OCI-LY7 (cell line): ENCODE data around the gene CMIP. TPM values are rescaled to one million over a fixed set of nuclear protein-coding genes. Genes with fewer than 3 reads are reported as not detected.

Source experiments
- BruUV-seq: library from RNA; stranded (reverse); fragments of 400-500 nt; replicated peaks from 2 replicates; lab custom pipeline; 2021; lab: Mats Ljungman, UMichigan
- CTCF ChIA-PET: fragments of 300-600 bp; sonication (Branson Sonifier 250); formaldehyde crosslinking; loops from one replicate; lab custom pipeline; 2022; ENCODE audit warnings: antibody characterized with exemption; ENCODE audit not compliant: unreplicated experiment; lab: Charles Lee
- POLR2A ChIA-PET: fragments of 300-600 bp; sonication (Branson Sonifier 250); formaldehyde crosslinking; loops from one replicate; lab custom pipeline; 2022; ENCODE audit warnings: antibody characterized with exemption; lab: Charles Lee
- DNase-seq: peaks from one replicate; pipeline ENCODE4 v3.0.0-alpha.2; 2015; ENCODE audit warnings: low spot score
- H2AFZ ChIP-seq: fragments of 200-600 bp; sonication (generic), shearing (Covaris generic); 2 replicates; pipeline ENCODE4 v1.6.1; 2014; ENCODE audit warnings: mild to moderate bottlenecking, antibody characterized with exemption, low read length, moderate library complexity
- H3K27ac ChIP-seq: fragments of 200-600 bp; sonication (generic); 2 replicates; pipeline ENCODE4 v1.5.1; 2014; ENCODE audit warnings: mixed run types, low read depth, mild to moderate bottlenecking, moderate library complexity, low read length, inconsistent platforms; ENCODE audit not compliant: poor library complexity, severe bottlenecking
- H3K36me3 ChIP-seq: fragments of 200-600 bp; sonication (generic); 2 replicates; pipeline ENCODE4 v1.6.1; 2014; ENCODE audit warnings: mild to moderate bottlenecking, antibody characterized with exemption, low read length, moderate library complexity, mixed read lengths; ENCODE audit not compliant: insufficient read depth
- H3K4me1 ChIP-seq: fragments of 200-600 bp; sonication (generic); 2 replicates; pipeline ENCODE4 v1.5.1; 2014; ENCODE audit warnings: mild to moderate bottlenecking, low read length; ENCODE audit not compliant: insufficient read depth, poor library complexity, severe bottlenecking
- H3K4me2 ChIP-seq: fragments of 200-600 bp; sonication (generic); 2 replicates; pipeline ENCODE4 v1.6.1; 2014; ENCODE audit warnings: mild to moderate bottlenecking, low read length
- H3K4me3 ChIP-seq: fragments of 200-600 bp; sonication (generic); 2 replicates; pipeline ENCODE4 v1.5.1; 2014; ENCODE audit warnings: mild to moderate bottlenecking, low read depth, low read length; ENCODE audit not compliant: poor library complexity, severe bottlenecking
- H3K79me2 ChIP-seq: fragments of 200-600 bp; sonication (generic); 2 replicates; pipeline ENCODE4 v1.6.1; 2016; ENCODE audit warnings: low read depth, mild to moderate bottlenecking, low read length, moderate library complexity, mixed read lengths; ENCODE audit not compliant: insufficient read depth
- H3K9me2 ChIP-seq: fragments of 200-600 bp; sonication (generic); 2 replicates; pipeline ENCODE4 v1.6.1; 2016; ENCODE audit warnings: mild to moderate bottlenecking, low read length, mixed read lengths; ENCODE audit not compliant: insufficient read depth
- H3K9me3 ChIP-seq: fragments of 200-600 bp; sonication (generic); 2 replicates; pipeline ENCODE4 v1.6.1; 2014; ENCODE audit warnings: mild to moderate bottlenecking, mixed run types, low read length, mixed read lengths
- H4K20me1 ChIP-seq: fragments of 200-600 bp; sonication (generic); 2 replicates; pipeline ENCODE4 v1.6.1; 2014; ENCODE audit warnings: mild to moderate bottlenecking, antibody characterized with exemption, low read length, moderate library complexity, mixed read lengths; ENCODE audit not compliant: insufficient read depth
- CTCF ChIP-seq: fragments of 200-600 bp; sonication (generic); conservative IDR thresholded peaks from 2 replicates; pipeline ENCODE4 v1.5.1; 2014; ENCODE audit warnings: mild to moderate bottlenecking, antibody characterized with exemption, low read length, moderate library complexity, mixed read lengths
- EZH2phosphoT487 ChIP-seq: fragments of 200-600 bp; sonication (generic); IDR thresholded peaks from 2 replicates; pipeline ENCODE4 v1.6.1; 2018; ENCODE audit warnings: low read depth, borderline replicate concordance, mild to moderate bottlenecking, mixed run types, antibody characterized with exemption, low read length, moderate library complexity, mixed read lengths
- intact Hi-C: fragments of 100-400 bp; cut with micrococcal nuclease; formaldehyde crosslinking; loops from one replicate; pipeline ENCODE4 v1.10.0; 2022; ENCODE audit not compliant: unreplicated experiment
- total RNA-seq, 2 experiments: library from RNA; depleted of rRNA in 1 of 2; stranded (reverse); fragments of >200 nt in 1 of 2; shearing (Covaris generic) in 1 of 2; gene quantifications; 2 replicates each; pipeline ENCODE4 v1.2.3, GENCODE V29; 2014 to 2022

The CMIP gene
- total RNA-seq, 2 experiments from 2014 or later: 15.4 to 70.3 TPM

- no peaks in the 10 kb centered on the region for H3K9me2 ChIP-seq
- no peak overlapping the region for H3K4me3 ChIP-seq
- H3K36me3 ChIP-seq: peaks cover 10% of the 10 kb centered on the region; the same call in 1 of the 2 replicates
- no TSS peak for BruUV-seq
- peak; percentile 43 for DNase-seq
- H3K4me1 ChIP-seq: peaks cover 6% of the 10 kb centered on the region
- no peak for TF ChIP-seq EZH2phosphoT487
- no peak for TF ChIP-seq CTCF
- H3K79me2 ChIP-seq: no peaks in the 10 kb centered on the region
- no peaks in the 10 kb centered on the region for H3K9me3 ChIP-seq
- ChIA-PET CTCF (no interaction called here), POLR2A (interaction anchor here (0.6 kb wide), 2 partner anchors 219 to 545 kb away, joined by 3 read pairs; no protein-coding TSS in a partner anchor)
- intact Hi-C loops: no loop called here
- no peak overlapping the region for H3K27ac ChIP-seq
- H4K20me1 ChIP-seq: no peaks in the 10 kb centered on the region
- H3K4me2 ChIP-seq: no peak overlapping the region
- no peak overlapping the region for H2AFZ ChIP-seq
Observed at GRCh38 chr16:81699596-81699995, 255.0 kb downstream of the CMIP start.

GRCh38 chr16:81700071-81700779 is 255.6 kb downstream of the CMIP start:
- ChIA-PET POLR2A (interaction anchor here (0.6 kb wide), 2 partner anchors 219 to 546 kb away, joined by 3 read pairs; no protein-coding TSS in a partner anchor), CTCF (no interaction called here)
- Histone ChIP-seq H3K4me2 (no peak overlapping the region), H3K9me2 (no peaks in the 10 kb centered on the region), H3K27ac (no peak overlapping the region), H4K20me1 (no peaks in the 10 kb centered on the region), H3K9me3 (no peaks in the 10 kb centered on the region), H3K4me3 (no peak overlapping the region), H3K79me2 (no peaks in the 10 kb centered on the region), H3K4me1 (peaks cover 6% of the 10 kb centered on the region), H3K36me3 (peaks cover 17% of the 10 kb centered on the region; the same call in 1 of the 2 replicates), H2AFZ (no peak overlapping the region)
- DNase-seq: no peak
- TF ChIP-seq EZH2phosphoT487 (no peak), CTCF (no peak)
- intact Hi-C loops: no loop called here
- no TSS peak for BruUV-seq

- peaks cover 6% of the 10 kb centered on the region for H3K4me1 ChIP-seq
- H2AFZ ChIP-seq: no peak overlapping the region
- no peak overlapping the region for H3K4me3 ChIP-seq
- intact Hi-C loops: no loop called here
- H4K20me1 ChIP-seq: no peaks in the 10 kb centered on the region
- H3K36me3 ChIP-seq: peaks cover 22% of the 10 kb centered on the region; the same call in 1 of the 2 replicates
- H3K9me2 ChIP-seq: no peaks in the 10 kb centered on the region
- H3K79me2 ChIP-seq: no peaks in the 10 kb centered on the region
- H3K9me3 ChIP-seq: no peaks in the 10 kb centered on the region
- H3K4me2 ChIP-seq: no peak overlapping the region
- no peak for TF ChIP-seq CTCF
- TF ChIP-seq EZH2phosphoT487: no peak
- no peak for DNase-seq
- CTCF ChIA-PET: no interaction called here
- BruUV-seq: no TSS peak
- POLR2A ChIA-PET: no interaction called here
- no peak overlapping the region for H3K27ac ChIP-seq
Observed at GRCh38 chr16:81700780-81701165, 256.2 kb downstream of the CMIP start.
